OCI-LY3 (cell line): ENCODE results near the gene METTL1.
A peak's percentile ranks its signal among the peaks of the same experiment; 100 is the strongest.

Experiments used
- CTCF ChIP-seq: fragments of 200-600, 300-600 bp; sonication (generic); IDR thresholded peaks from 2 replicates; pipeline ENCODE4 v1.5.1; 2014; ENCODE audit warnings: antibody characterized with exemption, low read length, low read depth
- EZH2phosphoT487 ChIP-seq: fragments of 200-600 bp; shearing (Covaris generic); IDR thresholded peaks from 2 replicates; pipeline ENCODE4 v1.6.1; 2018; ENCODE audit warnings: antibody characterized with exemption, mixed run types, low read depth

DNA sequence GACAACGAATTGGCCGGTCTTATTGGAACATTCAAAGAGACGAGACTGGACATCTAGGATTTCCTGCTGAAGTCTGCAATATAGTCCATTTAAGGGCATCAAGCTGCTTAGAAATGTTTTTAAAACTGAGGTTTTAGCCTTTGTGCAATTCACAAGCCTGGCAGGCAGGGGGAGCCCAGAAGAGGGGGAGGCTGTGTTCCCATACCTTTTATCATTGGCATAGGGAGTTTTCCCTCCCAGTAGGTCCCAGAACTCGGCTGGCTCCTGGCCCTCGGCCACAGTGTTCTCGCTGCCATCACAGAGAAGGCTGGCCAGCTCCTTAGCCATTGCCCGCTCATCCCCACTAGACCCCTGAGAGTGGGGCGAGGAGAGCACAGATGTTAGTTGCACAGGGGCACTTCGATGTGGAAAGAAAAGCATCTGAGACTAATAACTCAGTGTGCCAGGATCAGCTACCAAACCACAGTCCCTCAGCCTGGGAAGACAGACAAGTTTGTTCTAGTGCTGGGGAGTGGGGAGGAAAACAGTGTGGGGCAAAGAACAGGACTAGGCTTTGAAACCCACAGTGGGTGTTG is 31.5 kb upstream of the METTL1 start:
- peak; percentile 77 for TF ChIP-seq CTCF
- TF ChIP-seq EZH2phosphoT487: no peak
